Measurements from ENCODE around the gene UBR1.

Gene UBR1

GRCh38 chr15:43093026-43093425, 12.8 kb downstream of the UBR1 start:
- no peak for DNase-seq (ENCODE audit: low spot score)
- Histone ChIP-seq H2BK120ac (ENCODE audit: low read depth, low read length) (no peak overlapping the region), H3K4me1 (ENCODE audit: control insufficient read depth in 2 of 2, insufficient read depth in 1 of 2, low read depth in 1 of 2, low read length in 2 of 2) (no peaks in the 10 kb centered on the region), H3K18ac (ENCODE audit: low read length) (no peak overlapping the region), H3K27me3 (ENCODE audit: control insufficient read depth in 3 of 3, insufficient read depth in 3 of 3, low read depth in 1 of 3, low read length in 3 of 3) (no peaks in the 10 kb centered on the region), H2BK15ac (ENCODE audit: low read length) (no peak overlapping the region), H3K23ac (ENCODE audit: low read depth, low read length, poor library complexity) (no peak overlapping the region), H4K91ac (ENCODE audit: low read depth, low read length, poor library complexity) (no peak overlapping the region), H3K14ac (ENCODE audit: low read length) (no peak overlapping the region), H2AFZ (ENCODE audit: low read length) (no peak overlapping the region), H3K9me3 (replicated peaks in 1 of 2; ENCODE audit: control insufficient read depth in 2 of 2, insufficient read depth in 1 of 2, low read depth in 1 of 2, low read length in 2 of 2) (no peaks in the 10 kb centered on the region), H3K36me3 (replicated peaks in 1 of 2; ENCODE audit: control insufficient read depth in 2 of 2, insufficient read depth in 2 of 2, low read length in 2 of 2) (peaks cover 0 to 72% of the 10 kb centered on the region in 2 donors), H2BK12ac (ENCODE audit: low read length) (no peak overlapping the region), H4K8ac (ENCODE audit: low read depth, low read length) (no peak overlapping the region), H3K4me3 (ENCODE audit: low read length in 2 of 2) (no peak overlapping the region), H3K27ac (replicated peaks; ENCODE audit: low read length) (no peak overlapping the region), H3K4me2 (ENCODE audit: insufficient read depth, low read length, poor library complexity, severe bottlenecking) (no peak overlapping the region), H3K79me1 (ENCODE audit: low read depth, low read length) (no peaks in the 10 kb centered on the region), H3K9ac (ENCODE audit: low read depth, low read length, poor library complexity) (no peak overlapping the region), H2BK5ac (ENCODE audit: low read length) (no peak overlapping the region), H3K4ac (ENCODE audit: low read length) (no peak overlapping the region), H2AK5ac (ENCODE audit: low read depth, low read length) (no peak overlapping the region)
- WGBS, 2 donors (ENCODE audit: extremely low coverage in 2 of 2, insufficient read length in 2 of 2, insufficient replicate concordance in 1 of 2): no CpG with 5 or more reads among the region's 1 CpG

- H4K8ac ChIP-seq (ENCODE audit: low read depth, low read length): no peak overlapping the region
- no peak for DNase-seq (ENCODE audit: low spot score)
- H3K27me3 ChIP-seq (ENCODE audit: control insufficient read depth in 3 of 3, insufficient read depth in 3 of 3, low read depth in 1 of 3, low read length in 3 of 3): no peaks in the 10 kb centered on the region
- H2BK120ac ChIP-seq (ENCODE audit: low read depth, low read length): no peak overlapping the region
- H3K4me2 ChIP-seq (ENCODE audit: insufficient read depth, low read length, poor library complexity, severe bottlenecking): no peak overlapping the region
- H3K14ac ChIP-seq (ENCODE audit: low read length): no peak overlapping the region
- peaks cover 0 to 62% of the 10 kb centered on the region in 2 donors for H3K36me3 ChIP-seq (replicated peaks in 1 of 2; ENCODE audit: control insufficient read depth in 2 of 2, insufficient read depth in 2 of 2, low read length in 2 of 2)
- H2AFZ ChIP-seq (ENCODE audit: low read length): no peak overlapping the region
- no CpG with 5 or more reads among the region's 4 CpGs for WGBS, 2 donors (ENCODE audit: extremely low coverage in 2 of 2, insufficient read length in 2 of 2, insufficient replicate concordance in 1 of 2)
- H3K18ac ChIP-seq (ENCODE audit: low read length): no peak overlapping the region
- H3K4me3 ChIP-seq (ENCODE audit: low read length in 2 of 2): no peak overlapping the region
- H4K91ac ChIP-seq (ENCODE audit: low read depth, low read length, poor library complexity): no peak overlapping the region
- H2BK5ac ChIP-seq (ENCODE audit: low read length): no peak overlapping the region
- no peak overlapping the region for H2BK15ac ChIP-seq (ENCODE audit: low read length)
- no peaks in the 10 kb centered on the region for H3K4me1 ChIP-seq (ENCODE audit: control insufficient read depth in 2 of 2, insufficient read depth in 1 of 2, low read depth in 1 of 2, low read length in 2 of 2)
- H2BK12ac ChIP-seq (ENCODE audit: low read length): no peak overlapping the region
- no peak overlapping the region for H3K4ac ChIP-seq (ENCODE audit: low read length)
- H2AK5ac ChIP-seq (ENCODE audit: low read depth, low read length): no peak overlapping the region
- no peak overlapping the region for H3K23ac ChIP-seq (ENCODE audit: low read depth, low read length, poor library complexity)
- no peaks in the 10 kb centered on the region for H3K9me3 ChIP-seq (replicated peaks in 1 of 2; ENCODE audit: control insufficient read depth in 2 of 2, insufficient read depth in 1 of 2, low read depth in 1 of 2, low read length in 2 of 2)
- no peak overlapping the region for H3K9ac ChIP-seq (ENCODE audit: low read depth, low read length, poor library complexity)
- H3K27ac ChIP-seq (replicated peaks; ENCODE audit: low read length): no peak overlapping the region
- no peaks in the 10 kb centered on the region for H3K79me1 ChIP-seq (ENCODE audit: low read depth, low read length)
Measured at GRCh38 chr15:43091859-43092258, 14.0 kb downstream of the UBR1 start.

GRCh38 chr15:43086551-43086950, 19.3 kb downstream of the UBR1 start:
- peaks cover 0 to 81% of the 10 kb centered on the region in 2 donors for H3K36me3 ChIP-seq (replicated peaks in 1 of 2; ENCODE audit: control insufficient read depth in 2 of 2, insufficient read depth in 2 of 2, low read length in 2 of 2)
- no CpG with 5 or more reads among the region's 1 CpG for WGBS, 2 donors (ENCODE audit: extremely low coverage in 2 of 2, insufficient read length in 2 of 2, insufficient replicate concordance in 1 of 2)

GRCh38 chr15:43085921-43086320, 19.9 kb downstream of the UBR1 start:
- no peak overlapping the region for H3K27ac ChIP-seq (replicated peaks; ENCODE audit: low read length)
- H3K79me1 ChIP-seq (ENCODE audit: low read depth, low read length): no peaks in the 10 kb centered on the region
- no peak overlapping the region for H3K4ac ChIP-seq (ENCODE audit: low read length)
- peaks cover 0 to 81% of the 10 kb centered on the region in 2 donors for H3K36me3 ChIP-seq (replicated peaks in 1 of 2; ENCODE audit: control insufficient read depth in 2 of 2, insufficient read depth in 2 of 2, low read length in 2 of 2)
- H3K9me3 ChIP-seq (replicated peaks in 1 of 2; ENCODE audit: control insufficient read depth in 2 of 2, insufficient read depth in 1 of 2, low read depth in 1 of 2, low read length in 2 of 2): no peaks in the 10 kb centered on the region
- no peak overlapping the region for H3K18ac ChIP-seq (ENCODE audit: low read length)
- no peak overlapping the region for H4K8ac ChIP-seq (ENCODE audit: low read depth, low read length)
- no peak overlapping the region for H2AFZ ChIP-seq (ENCODE audit: low read length)
- H2BK5ac ChIP-seq (ENCODE audit: low read length): no peak overlapping the region
- H4K91ac ChIP-seq (ENCODE audit: low read depth, low read length, poor library complexity): no peak overlapping the region
- no peak overlapping the region for H2BK15ac ChIP-seq (ENCODE audit: low read length)
- H2BK12ac ChIP-seq (ENCODE audit: low read length): no peak overlapping the region
- H3K27me3 ChIP-seq (ENCODE audit: control insufficient read depth in 3 of 3, insufficient read depth in 3 of 3, low read depth in 1 of 3, low read length in 3 of 3): no peaks in the 10 kb centered on the region
- H2BK120ac ChIP-seq (ENCODE audit: low read depth, low read length): no peak overlapping the region
- no peak overlapping the region for H2AK5ac ChIP-seq (ENCODE audit: low read depth, low read length)
- no peak overlapping the region for H3K23ac ChIP-seq (ENCODE audit: low read depth, low read length, poor library complexity)
- H3K4me3 ChIP-seq (ENCODE audit: low read length in 2 of 2): no peak overlapping the region
- H3K14ac ChIP-seq (ENCODE audit: low read length): no peak overlapping the region
- no peak for DNase-seq (ENCODE audit: low spot score)
- no peaks in the 10 kb centered on the region for H3K4me1 ChIP-seq (ENCODE audit: control insufficient read depth in 2 of 2, insufficient read depth in 1 of 2, low read depth in 1 of 2, low read length in 2 of 2)
- no peak overlapping the region for H3K4me2 ChIP-seq (ENCODE audit: insufficient read depth, low read length, poor library complexity, severe bottlenecking)
- no peak overlapping the region for H3K9ac ChIP-seq (ENCODE audit: low read depth, low read length, poor library complexity)

More at GRCh38 chr15:43086551-43086950, 19.3 kb downstream of the UBR1 start:
- Histone ChIP-seq H3K9me3 (replicated peaks in 1 of 2; ENCODE audit: control insufficient read depth in 2 of 2, insufficient read depth in 1 of 2, low read depth in 1 of 2, low read length in 2 of 2) (no peaks in the 10 kb centered on the region), H2BK15ac (ENCODE audit: low read length) (no peak overlapping the region), H3K4ac (ENCODE audit: low read length) (no peak overlapping the region), H3K9ac (ENCODE audit: low read depth, low read length, poor library complexity) (no peak overlapping the region), H2BK120ac (ENCODE audit: low read depth, low read length) (no peak overlapping the region), H2AK5ac (ENCODE audit: low read depth, low read length) (no peak overlapping the region), H2BK12ac (ENCODE audit: low read length) (no peak overlapping the region), H4K8ac (ENCODE audit: low read depth, low read length) (no peak overlapping the region), H3K4me3 (ENCODE audit: low read length in 2 of 2) (no peak overlapping the region), H2AFZ (ENCODE audit: low read length) (no peak overlapping the region), H3K23ac (ENCODE audit: low read depth, low read length, poor library complexity) (no peak overlapping the region), H3K18ac (ENCODE audit: low read length) (no peak overlapping the region), H4K91ac (ENCODE audit: low read depth, low read length, poor library complexity) (no peak overlapping the region), H3K14ac (ENCODE audit: low read length) (no peak overlapping the region), H2BK5ac (ENCODE audit: low read length) (no peak overlapping the region), H3K4me2 (ENCODE audit: insufficient read depth, low read length, poor library complexity, severe bottlenecking) (no peak overlapping the region), H3K4me1 (ENCODE audit: control insufficient read depth in 2 of 2, insufficient read depth in 1 of 2, low read depth in 1 of 2, low read length in 2 of 2) (no peaks in the 10 kb centered on the region), H3K79me1 (ENCODE audit: low read depth, low read length) (no peaks in the 10 kb centered on the region), H3K27me3 (ENCODE audit: control insufficient read depth in 3 of 3, insufficient read depth in 3 of 3, low read depth in 1 of 3, low read length in 3 of 3) (no peaks in the 10 kb centered on the region), H3K27ac (replicated peaks; ENCODE audit: low read length) (no peak overlapping the region)
- DNase-seq (ENCODE audit: low spot score): no peak
